Endothelial cell of umbilical vein (primary cell): ENCODE measurements around the gene EFCC1. TPM values are rescaled to one million over a fixed set of nuclear protein-coding genes. Genes with fewer than 3 reads are reported as not detected.

Source experiments
- BruUV-seq: library from RNA; stranded (reverse); fragments of 400-500 nt; replicated peaks from 2 replicates; lab custom pipeline; 2021; lab: Mats Ljungman, UMichigan
- CTCF ChIA-PET: fragments of 300-600, 350-600 bp; sonication (Branson Sonifier 250); formaldehyde crosslinking; loops from one replicate; lab custom pipeline; 2021; ENCODE audit warnings: antibody characterized with exemption, inconsistent platforms; lab: Charles Lee
- POLR2A ChIA-PET: fragments of 300-600, 350-600 bp; sonication (Branson Sonifier 250); formaldehyde crosslinking; loops from one replicate; lab custom pipeline; 2021; ENCODE audit warnings: antibody characterized with exemption, inconsistent platforms; lab: Charles Lee
- DNase-seq: peaks from one replicate; pipeline ENCODE4 v3.0.0-alpha.2; 2011; ENCODE audit warnings: low read depth, low spot score
- FAIRE-seq: peaks from 2 replicates; lab custom pipeline; 2011; peaks lifted over from hg19 to GRCh38; lab: Jason Lieb, UNC
- H2AFZ ChIP-seq: 2 replicates; pipeline ENCODE4 v1.6.0; 2012; ENCODE audit warnings: low read depth, low read length, control low read depth, inconsistent platforms
- H3K27ac ChIP-seq: 2 replicates; pipeline ENCODE4 v1.5.1; 2011; ENCODE audit warnings: low read depth, mild to moderate bottlenecking, control low read depth, low read length, moderate library complexity; ENCODE audit not compliant: insufficient read depth
- H3K27me3 ChIP-seq, 2 experiments: 2 replicates each; pipeline versions ENCODE4 v1.6.0 to v1.6.1; 2011; ENCODE audit warnings: low read length in 2 of 2, mixed read lengths in 1 of 2; ENCODE audit not compliant: control insufficient read depth in 2 of 2, insufficient read depth in 2 of 2
- H3K36me3 ChIP-seq, 2 experiments: 2 replicates in 1 of 2; 3 replicates in 1 of 2; pipeline ENCODE4 v1.5.1; 2011; ENCODE audit warnings: low read length in 2 of 2, mild to moderate bottlenecking in 1 of 2, moderate library complexity in 1 of 2; ENCODE audit not compliant: control insufficient read depth in 2 of 2, insufficient read depth in 2 of 2; ENCODE audit errors: extremely low read depth in 1 of 2
- H3K4me1 ChIP-seq: 3 replicates; pipeline ENCODE4 v1.5.1; 2011; ENCODE audit warnings: mild to moderate bottlenecking, low read length; ENCODE audit not compliant: control insufficient read depth, insufficient read depth; ENCODE audit errors: extremely low read depth
- H3K4me2 ChIP-seq: 2 replicates; pipeline ENCODE4 v1.6.1; 2011; ENCODE audit warnings: low read length, control low read depth, mixed read lengths; ENCODE audit not compliant: insufficient read depth
- H3K4me3 ChIP-seq, 3 experiments: fragments of 200-600 bp in 1 of 3; sonication (generic), shearing (Covaris generic) in 1 of 3; replicated peaks in 1 of 3; 2 replicates each; pipeline ENCODE4 v1.5.1; 2011 to 2016; ENCODE audit warnings: control low read depth in 3 of 3, low read length in 3 of 3, mild to moderate bottlenecking in 2 of 3, inconsistent platforms in 1 of 3, low read depth in 1 of 3, moderate library complexity in 1 of 3; ENCODE audit not compliant: insufficient read depth in 1 of 3
- H3K79me2 ChIP-seq: 2 replicates; pipeline ENCODE4 v1.6.0; 2012; ENCODE audit warnings: low read length, inconsistent platforms; ENCODE audit not compliant: control insufficient read depth, insufficient read depth
- H3K9ac ChIP-seq: replicated peaks from 2 replicates; pipeline ENCODE3; 2011; ENCODE audit warnings: low read length, control low read depth; ENCODE audit not compliant: insufficient read depth; ENCODE audit errors: extremely low read depth
- H3K9me1 ChIP-seq: replicated peaks from 3 replicates; pipeline ENCODE4 v1.6.0; 2011; ENCODE audit warnings: mild to moderate bottlenecking, low read length; ENCODE audit not compliant: control insufficient read depth, insufficient read depth; ENCODE audit errors: extremely low read depth
- H3K9me3 ChIP-seq: replicated peaks from 2 replicates; pipeline ENCODE4 v1.5.1; 2012; ENCODE audit warnings: low read length, inconsistent platforms; ENCODE audit not compliant: control insufficient read depth, insufficient read depth
- H4K20me1 ChIP-seq: replicated peaks from 2 replicates; pipeline ENCODE3; 2011; ENCODE audit warnings: mild to moderate bottlenecking, low read length; ENCODE audit not compliant: control insufficient read depth, insufficient read depth; ENCODE audit errors: extremely low read depth
- EZH2 ChIP-seq: IDR thresholded peaks from 2 replicates; pipeline ENCODE4 v1.6.1; 2012; ENCODE audit warnings: borderline replicate concordance, low read depth, mild to moderate bottlenecking, moderate library complexity, low read length, inconsistent platforms; ENCODE audit not compliant: severe bottlenecking
- FOS ChIP-seq: IDR thresholded peaks from 2 replicates; pipeline ENCODE4 v1.6.1; 2011; ENCODE audit warnings: mild to moderate bottlenecking, low read length, moderate library complexity, borderline replicate concordance; ENCODE audit not compliant: insufficient read depth
- GATA2 ChIP-seq: IDR thresholded peaks from 2 replicates; pipeline ENCODE4 v1.7.0; 2011; ENCODE audit warnings: low read depth, mild to moderate bottlenecking, moderate library complexity, mixed read lengths, low read length; ENCODE audit not compliant: insufficient read length, insufficient read depth
- JUN ChIP-seq: IDR thresholded peaks from 2 replicates; pipeline ENCODE4 v1.6.1; 2011; ENCODE audit warnings: borderline replicate concordance, low read depth; ENCODE audit not compliant: insufficient read length, insufficient read depth
- MYC ChIP-seq: IDR thresholded peaks from one replicate; pipeline ENCODE4 v1.6.1; 2011; ENCODE audit warnings: mild to moderate bottlenecking, low read depth, low read length
- dilution Hi-C: fragments of 300-500 bp; cut with MboI; formaldehyde crosslinking; loops from one replicate; pipeline ENCODE4 v1.15.0; 2019; ENCODE audit warnings: low sequenced_read_pairs; ENCODE audit not compliant: extremely low pct_ligation_motif_present
- intact Hi-C: fragments of 100-400 bp; cut with micrococcal nuclease; formaldehyde crosslinking; loops from one replicate; pipeline ENCODE4 v1.10.0; 2022
- polyA plus RNA-seq, 4 experiments: library from polyadenylated mRNA; depleted of rRNA in 3 of 4; stranded (reverse) in 3 of 4; unstranded in 1 of 4; fragments of >200 nt; gene quantifications; 2 replicates each; pipeline versions ENCODE4 v1.2.1 to v1.2.3, GENCODE V29; 2011 to 2012; ENCODE audit warnings: missing spikeins in 1 of 4
- total RNA-seq: library from RNA; stranded (reverse); gene quantifications from 2 replicates; pipeline ENCODE4 v1.2.3, GENCODE V29; 2021

The EFCC1 gene
- total and polyA plus RNA-seq, 2 donors (not counting 3 experiments of a cell fraction or from before 2014, with no cell fraction given) = 0.73 to 1.3 TPM

DNA sequence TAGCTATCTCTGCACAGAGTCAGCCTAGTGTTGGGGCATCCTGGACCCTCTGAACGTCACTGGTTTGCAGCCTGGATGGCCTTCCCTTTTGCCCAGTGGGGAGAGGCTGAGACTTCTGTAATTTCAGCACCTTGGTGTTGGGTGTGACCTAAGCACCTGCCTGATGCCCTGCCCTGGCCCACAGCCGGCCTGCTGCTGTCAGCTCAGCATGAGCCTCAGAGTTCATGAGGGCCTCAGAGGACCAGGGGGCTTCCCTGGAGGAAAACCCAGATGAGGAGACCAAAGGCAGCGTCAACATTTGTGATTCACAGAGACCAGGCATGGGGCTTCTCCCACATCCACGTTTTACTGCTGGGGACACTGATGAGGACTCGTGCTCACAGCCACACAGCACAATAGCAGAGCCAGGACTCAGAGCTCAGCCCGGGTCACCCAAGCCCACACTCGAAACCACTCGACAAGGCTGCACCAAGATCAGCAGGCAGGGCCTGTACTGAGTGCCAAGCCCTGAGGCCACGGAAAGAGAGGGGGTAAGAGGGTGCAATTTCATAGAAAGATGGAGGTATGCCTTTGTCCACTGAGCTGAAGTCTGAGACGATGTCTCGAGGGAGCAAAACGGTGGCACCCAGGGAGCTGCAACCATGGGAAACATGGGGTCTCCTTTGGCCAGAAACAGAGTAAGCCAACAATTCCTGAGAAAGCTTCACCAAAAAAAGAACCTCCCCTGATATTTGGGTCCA, 49.6 kb downstream of the EFCC1 start:
- no peak overlapping the region for H3K4me3 ChIP-seq
- no peaks in the 10 kb centered on the region for H3K27me3 ChIP-seq
- CTCF ChIA-PET = interaction anchor here (3.7 to 6.1 kb wide), 3 partner anchors 19 to 195 kb away, joined by 39 to 121 read pairs (median 91); no protein-coding TSS in a partner anchor
- DNase-seq = no peak
- BruUV-seq = no TSS peak
- H2AFZ ChIP-seq = no peak overlapping the region
- H3K9me3 ChIP-seq = no peaks in the 10 kb centered on the region
- no peaks in the 10 kb centered on the region for H3K36me3 ChIP-seq
- no peaks in the 10 kb centered on the region for H3K9me1 ChIP-seq
- no peaks in the 10 kb centered on the region for H3K79me2 ChIP-seq
- peaks cover 21% of the 10 kb centered on the region for H3K4me1 ChIP-seq
- H3K4me2 ChIP-seq = no peak overlapping the region
- dilution Hi-C loops = no loop called here
- TF ChIP-seq JUN = no peak
- H3K27ac ChIP-seq = no peak overlapping the region
- no peak for FAIRE-seq
- intact Hi-C loops = no loop called here
- H4K20me1 ChIP-seq = no peaks in the 10 kb centered on the region
- no peak overlapping the region for H3K9ac ChIP-seq
- POLR2A ChIA-PET = no interaction called here

DNA sequence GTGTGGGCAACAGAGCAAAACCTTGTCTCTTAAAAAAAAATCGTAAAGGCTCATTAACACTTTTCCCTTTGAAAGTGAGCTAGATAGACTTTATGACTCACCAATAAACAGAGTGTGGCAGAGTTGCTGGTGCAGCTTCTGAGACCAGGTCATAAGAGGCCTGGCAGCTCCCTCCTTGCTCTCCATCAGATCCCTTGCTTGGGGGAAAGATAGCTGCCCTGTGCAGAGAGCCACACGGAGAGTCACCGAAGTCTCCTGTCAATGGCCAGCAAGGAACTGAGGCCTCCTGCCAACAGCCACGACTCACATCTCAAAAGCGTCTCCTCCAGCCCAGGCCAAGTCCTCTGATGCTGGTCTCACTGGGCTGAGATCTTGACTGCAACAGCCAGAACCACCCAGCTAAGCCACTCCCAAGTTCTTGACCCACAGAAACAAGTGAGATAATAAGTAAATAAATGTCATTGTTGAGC, 50.8 kb downstream of the EFCC1 start:
- TF ChIP-seq EZH2 (no peak), MYC (no peak), FOS (no peak), GATA2 (no peak)
- Histone ChIP-seq H4K20me1 (no peaks in the 10 kb centered on the region), H3K27me3 (no peaks in the 10 kb centered on the region), H3K4me3 (no peak overlapping the region), H3K9ac (no peak overlapping the region), H2AFZ (no peak overlapping the region), H3K4me1 (peaks cover 15% of the 10 kb centered on the region), H3K9me3 (no peaks in the 10 kb centered on the region), H3K36me3 (no peaks in the 10 kb centered on the region), H3K79me2 (no peaks in the 10 kb centered on the region), H3K9me1 (no peaks in the 10 kb centered on the region), H3K4me2 (no peak overlapping the region), H3K27ac (no peak overlapping the region)
- dilution Hi-C loops (no loop called here), intact Hi-C loops (no loop called here)
- ChIA-PET POLR2A (no interaction called here), CTCF (interaction anchor here (0.7 to 6.1 kb wide), 13 partner anchors 10 to 372 kb away, joined by 3 to 121 read pairs (median 13); no protein-coding TSS in a partner anchor)
- no peak for FAIRE-seq
- BruUV-seq = no TSS peak
- DNase-seq = no peak
